GM10266 (cell line): Measurements from ENCODE around the gene ADGRA3.

Experiments
- DNase-seq: peaks from one replicate; pipeline ENCODE4 v3.0.0; 2012; ENCODE audit errors: extremely low spot score
- CTCF ChIP-seq: IDR thresholded peaks from 2 replicates; pipeline ENCODE4 v1.5.1; 2012; ENCODE audit warnings: mild to moderate bottlenecking, low read depth; ENCODE audit not compliant: control insufficient read depth, insufficient read depth; ENCODE audit errors: missing control alignments

Gene ADGRA3

GRCh38 chr4:22462688-22463087 is 53.2 kb downstream of the ADGRA3 start:
- no peak for TF ChIP-seq CTCF
- DNase-seq, result no peak

GRCh38 chr4:22460266-22460665 is 55.6 kb downstream of the ADGRA3 start:
- no peak for TF ChIP-seq CTCF
- DNase-seq, result no peak

GRCh38 chr4:22458098-22458497 is 57.8 kb downstream of the ADGRA3 start:
- TF ChIP-seq CTCF, result no peak
- no peak for DNase-seq

GRCh38 chr4:22457348-22457747 is 58.5 kb downstream of the ADGRA3 start:
- no peak for TF ChIP-seq CTCF
- no peak for DNase-seq

GRCh38 chr4:22456291-22456690 is 59.6 kb downstream of the ADGRA3 start:
- TF ChIP-seq CTCF, result no peak
- DNase-seq, result no peak

- TF ChIP-seq CTCF, result no peak
Measured at GRCh38 chr4:22454955-22455354, 60.9 kb downstream of the ADGRA3 start.

GRCh38 chr4:22454216-22454838 is 61.5 kb downstream of the ADGRA3 start:
- no peak for DNase-seq
- no peak for TF ChIP-seq CTCF

More at GRCh38 chr4:22454955-22455354, 60.9 kb downstream of the ADGRA3 start:
- no peak for DNase-seq
